ENCODE data around the gene CARM1. TPM values are rescaled to one million over a fixed set of nuclear protein-coding genes. Genes with fewer than 3 reads are reported as not detected.
"Not testable (repeated sequence)": the region's sequence is repeated elsewhere in the genome, so short reads cannot be mapped to it uniquely, and the experiment has no call there.

Gene CARM1
- total RNA-seq, 1 donor from 2014 or later = 29.3 TPM

DNA sequence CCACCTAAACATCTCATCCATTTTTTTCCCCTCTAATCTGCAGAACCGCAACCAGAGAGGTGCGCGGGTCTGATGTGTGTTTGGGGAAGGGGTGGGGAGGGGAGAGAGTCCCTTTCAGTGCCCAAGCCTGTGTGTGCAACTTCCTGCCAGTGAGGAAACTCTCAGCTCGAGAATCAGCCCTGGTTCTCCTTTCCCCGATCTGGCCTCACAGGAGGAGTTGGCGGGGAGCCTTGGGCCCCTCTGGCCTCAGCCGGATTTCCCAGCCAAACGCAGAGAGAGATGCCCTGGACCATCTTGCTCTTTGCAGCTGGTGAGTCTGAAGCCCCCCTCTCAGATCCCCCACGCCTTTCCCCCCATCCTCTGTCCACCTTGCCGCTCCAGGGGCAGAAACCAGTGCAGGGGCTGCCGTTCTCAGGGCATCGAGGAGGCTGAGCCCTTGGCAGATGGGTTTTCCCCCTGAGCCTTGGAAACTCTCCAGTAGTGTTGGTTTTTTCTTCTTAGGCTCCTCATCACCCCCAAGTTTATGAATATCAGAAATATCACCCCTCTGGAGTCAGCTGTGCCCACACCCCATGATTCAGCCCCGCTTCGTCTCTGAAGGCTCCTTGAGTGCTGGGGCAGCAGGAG is 23.0 kb upstream of the CARM1 start, which contains the start of gene C19orf38:
Gene C19orf38 (plus strand): TSS at position 186 of the 627 bp plus-strand sequence. CDS start 94 bp downstream, at position 280.
- H3K4me3 ChIP-seq (ENCODE audit: low read depth, low read length) = no peak within 1 kb of the TSS
- DNase-seq (ENCODE audit: low read depth) = no peak
- TF ChIP-seq, protein P1, sequence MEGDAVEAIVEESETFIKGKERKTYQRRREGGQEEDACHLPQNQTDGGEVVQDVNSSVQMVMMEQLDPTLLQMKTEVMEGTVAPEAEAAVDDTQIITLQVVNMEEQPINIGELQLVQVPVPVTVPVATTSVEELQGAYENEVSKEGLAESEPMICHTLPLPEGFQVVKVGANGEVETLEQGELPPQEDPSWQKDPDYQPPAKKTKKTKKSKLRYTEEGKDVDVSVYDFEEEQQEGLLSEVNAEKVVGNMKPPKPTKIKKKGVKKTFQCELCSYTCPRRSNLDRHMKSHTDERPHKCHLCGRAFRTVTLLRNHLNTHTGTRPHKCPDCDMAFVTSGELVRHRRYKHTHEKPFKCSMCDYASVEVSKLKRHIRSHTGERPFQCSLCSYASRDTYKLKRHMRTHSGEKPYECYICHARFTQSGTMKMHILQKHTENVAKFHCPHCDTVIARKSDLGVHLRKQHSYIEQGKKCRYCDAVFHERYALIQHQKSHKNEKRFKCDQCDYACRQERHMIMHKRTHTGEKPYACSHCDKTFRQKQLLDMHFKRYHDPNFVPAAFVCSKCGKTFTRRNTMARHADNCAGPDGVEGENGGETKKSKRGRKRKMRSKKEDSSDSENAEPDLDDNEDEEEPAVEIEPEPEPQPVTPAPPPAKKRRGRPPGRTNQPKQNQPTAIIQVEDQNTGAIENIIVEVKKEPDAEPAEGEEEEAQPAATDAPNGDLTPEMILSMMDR (conservative IDR thresholded peaks at IDR 0.05; ENCODE audit: low read depth, low read length) = no peak

DNA sequence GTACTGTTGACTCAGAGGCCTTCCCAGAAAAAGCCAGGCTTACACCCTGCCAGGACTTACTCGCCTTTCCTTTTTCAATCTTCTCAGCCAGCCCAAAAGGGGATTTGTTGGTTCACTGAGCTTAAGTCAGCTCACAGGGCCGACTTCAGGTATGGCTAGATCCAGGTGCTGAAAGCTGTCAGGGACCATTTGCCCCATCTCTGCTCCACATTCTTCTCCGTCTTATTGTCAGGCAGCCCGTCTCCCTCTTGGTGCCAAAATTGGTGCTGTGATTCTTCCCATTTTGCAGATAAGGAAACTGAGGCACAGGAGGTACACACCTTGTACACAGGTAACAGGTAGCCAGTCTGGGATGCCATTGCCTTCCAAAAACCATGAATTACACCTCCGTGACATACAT is 20.7 kb upstream of the CARM1 start:
- TF ChIP-seq, protein P1 (conservative IDR thresholded peaks at IDR 0.05; ENCODE audit: low read depth, low read length) = no peak
- no peak for DNase-seq (ENCODE audit: low read depth)
- H3K4me3 ChIP-seq (ENCODE audit: low read depth, low read length) = no peak overlapping the region

DNA sequence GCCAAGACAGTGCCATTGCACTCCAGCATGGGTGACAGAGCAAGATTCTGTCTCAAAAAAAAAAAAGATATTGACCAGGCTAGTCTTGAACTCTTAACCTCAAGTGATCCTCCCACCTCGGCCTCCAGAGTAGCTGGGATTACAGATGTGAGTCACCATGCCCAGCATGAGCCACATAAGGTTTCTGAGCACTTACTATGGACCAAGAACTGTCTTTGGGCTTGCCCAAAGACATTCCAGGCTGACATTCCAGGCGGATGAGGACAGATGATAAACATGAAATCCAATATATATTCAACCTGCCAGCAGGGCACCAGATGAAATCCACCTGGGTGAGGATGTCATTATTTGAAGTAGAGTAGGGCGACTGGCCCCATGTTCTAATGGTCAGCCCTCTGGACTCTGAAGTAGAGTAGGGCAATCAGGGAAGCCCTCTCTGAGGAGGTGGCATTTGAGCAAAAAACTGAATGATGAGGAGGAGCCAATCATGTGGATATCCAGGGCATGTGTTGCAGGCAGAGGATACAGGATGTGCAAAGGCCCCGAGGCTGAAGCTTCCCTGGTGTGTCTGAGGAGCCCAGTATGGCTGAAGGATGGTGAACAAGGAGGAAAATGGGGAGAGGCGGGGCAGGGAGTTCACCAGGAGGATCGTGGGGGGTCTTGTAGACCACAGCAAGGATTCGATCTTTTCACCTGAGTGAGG is 19.1 kb upstream of the CARM1 start:
- no peak overlapping the region for H3K4me3 ChIP-seq (ENCODE audit: low read depth, low read length)
- TF ChIP-seq, protein P1 (conservative IDR thresholded peaks at IDR 0.05; ENCODE audit: low read depth, low read length) = no peak
- no peak for DNase-seq (ENCODE audit: low read depth)

DNA sequence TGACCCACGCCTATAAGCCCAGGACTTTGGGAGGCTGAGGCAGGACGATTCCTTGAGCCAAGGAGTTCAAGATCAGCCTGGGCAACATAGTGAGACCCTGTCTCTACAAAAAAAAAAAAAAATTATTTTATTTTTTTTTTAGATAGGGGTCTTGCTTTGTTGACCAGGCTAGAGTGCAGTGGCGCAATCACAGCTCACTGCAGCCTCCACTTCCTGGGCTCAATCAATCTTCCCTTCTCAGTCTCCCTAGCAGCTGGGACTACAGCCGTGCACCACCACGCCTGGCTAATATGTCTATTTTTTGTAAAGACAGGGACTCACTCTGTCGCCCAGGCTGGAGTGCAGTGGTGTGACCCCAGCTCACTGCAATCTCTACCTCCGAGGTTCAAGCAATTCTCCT is 18.4 kb upstream of the CARM1 start:
- no peak overlapping the region for H3K4me3 ChIP-seq (ENCODE audit: low read depth, low read length)
- TF ChIP-seq, protein P1 (conservative IDR thresholded peaks at IDR 0.05; ENCODE audit: low read depth, low read length) = no peak
- no peak for DNase-seq (ENCODE audit: low read depth)

DNA sequence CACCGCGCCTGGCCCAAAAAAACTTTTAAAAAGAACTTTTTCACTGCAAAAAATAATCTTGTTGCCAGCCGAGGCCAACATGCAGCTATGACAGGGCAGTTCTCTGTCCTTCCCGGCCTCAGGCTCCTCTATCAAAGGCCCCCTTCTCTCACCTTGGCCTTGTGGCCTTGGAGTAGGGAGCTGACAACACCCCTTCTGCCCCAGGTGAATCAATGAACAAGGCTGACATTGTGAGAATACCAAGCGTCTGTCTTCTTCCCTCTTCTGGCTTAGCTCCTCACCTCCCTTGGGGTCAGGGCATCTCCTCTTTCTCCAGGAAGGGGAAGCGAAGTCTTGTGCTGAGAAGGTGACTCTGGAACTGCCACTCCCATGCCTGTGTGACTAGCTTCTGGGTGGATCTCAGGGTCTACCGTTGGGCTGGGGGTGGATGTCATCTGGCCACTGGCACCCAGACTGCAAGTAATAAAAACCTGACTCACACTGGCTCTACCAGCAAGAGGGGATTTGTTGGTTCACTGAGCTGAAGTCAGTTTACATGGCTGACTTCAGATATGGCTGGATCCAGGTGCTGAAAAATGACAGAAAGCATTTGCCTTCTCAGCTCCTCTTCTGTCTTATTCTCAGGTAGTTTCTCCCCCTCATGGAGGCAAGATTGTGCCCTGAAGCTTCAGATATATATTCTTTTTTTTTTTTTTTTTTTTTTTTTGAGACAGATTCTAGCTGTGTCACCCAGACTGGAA is 16.8 kb upstream of the CARM1 start:
- TF ChIP-seq, protein P1 (conservative IDR thresholded peaks at IDR 0.05; ENCODE audit: low read depth, low read length) = no peak
- H3K4me3 ChIP-seq (ENCODE audit: low read depth, low read length) = no peak overlapping the region
- DNase-seq (ENCODE audit: low read depth) = no peak

DNA sequence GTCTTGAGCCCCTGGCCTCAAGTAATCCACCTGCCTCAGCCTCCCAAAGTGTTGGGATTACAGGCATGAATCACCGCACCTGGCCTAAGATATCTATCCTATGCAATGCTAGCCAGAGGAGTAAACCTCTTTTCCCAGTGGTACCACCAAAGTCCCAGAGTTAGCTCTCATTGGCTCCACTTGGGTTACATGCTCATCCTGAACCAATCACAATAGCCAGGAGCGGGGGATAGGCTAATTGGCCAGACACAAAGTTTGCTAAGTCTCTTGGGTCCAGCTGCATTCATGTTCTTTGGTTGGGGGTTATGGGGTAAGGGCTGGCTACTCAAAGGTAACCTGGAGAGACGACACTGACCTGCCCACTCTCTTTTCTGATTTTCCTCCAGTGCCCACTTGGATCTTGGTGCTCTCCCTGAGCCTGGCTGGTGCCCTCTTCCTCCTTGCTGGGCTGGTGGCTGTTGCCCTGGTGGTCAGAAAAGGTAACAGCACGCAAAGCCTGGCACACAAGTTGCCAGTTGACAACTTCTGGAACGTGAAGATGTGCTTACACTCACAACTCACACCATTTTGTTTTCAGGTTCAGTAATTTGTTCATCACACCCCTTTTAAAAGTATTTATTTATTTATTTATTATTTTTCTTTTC is 15.4 kb upstream of the CARM1 start:
- no peak overlapping the region for H3K4me3 ChIP-seq (ENCODE audit: low read depth, low read length)
- DNase-seq (ENCODE audit: low read depth) = no peak
- TF ChIP-seq, protein P1 (conservative IDR thresholded peaks at IDR 0.05; ENCODE audit: low read depth, low read length) = peak; percentile 59

DNA sequence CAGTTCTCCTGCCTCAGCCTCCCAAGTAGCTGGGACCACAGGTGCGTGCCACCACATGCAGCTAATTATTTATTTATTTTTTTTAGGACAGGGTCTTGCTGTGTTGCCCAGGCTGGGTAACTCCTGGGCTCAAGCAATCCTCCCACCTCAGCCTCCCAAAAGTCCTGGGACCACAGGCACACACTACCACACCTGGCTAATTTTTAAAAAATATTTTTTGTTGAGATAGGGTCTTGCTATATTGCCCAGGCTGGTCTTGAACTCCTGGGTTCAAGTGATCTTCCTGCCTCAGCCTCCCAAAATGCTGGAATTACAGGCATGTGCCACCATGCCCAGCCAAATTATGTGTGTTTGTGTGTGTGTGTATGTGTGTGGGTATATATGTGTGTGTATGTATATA is 14.5 kb upstream of the CARM1 start:
- not testable (repeated sequence) for DNase-seq (ENCODE audit: low read depth); H3K4me3 ChIP-seq (ENCODE audit: low read depth, low read length)

Measured in epithelial cell of proximal tubule (primary cell).